Stimulated activated CD4-positive, alpha-beta T cell treated with anti-CD3 and anti-CD28 coated beads, TNF-alpha, amount 100 ng/mL, for 48 hours (primary cell): ENCODE results near the gene AFF3.

Experiments used
- DNase-seq, 3 donors: peaks; one replicate each; pipeline ENCODE4 v3.0.0-alpha.2; 2020; ENCODE audit warnings: low read depth in 3 of 3

Gene AFF3

GRCh38 chr2:99831772-99832171 is 310.6 kb downstream of the AFF3 start:
- no peak for DNase-seq

DNA sequence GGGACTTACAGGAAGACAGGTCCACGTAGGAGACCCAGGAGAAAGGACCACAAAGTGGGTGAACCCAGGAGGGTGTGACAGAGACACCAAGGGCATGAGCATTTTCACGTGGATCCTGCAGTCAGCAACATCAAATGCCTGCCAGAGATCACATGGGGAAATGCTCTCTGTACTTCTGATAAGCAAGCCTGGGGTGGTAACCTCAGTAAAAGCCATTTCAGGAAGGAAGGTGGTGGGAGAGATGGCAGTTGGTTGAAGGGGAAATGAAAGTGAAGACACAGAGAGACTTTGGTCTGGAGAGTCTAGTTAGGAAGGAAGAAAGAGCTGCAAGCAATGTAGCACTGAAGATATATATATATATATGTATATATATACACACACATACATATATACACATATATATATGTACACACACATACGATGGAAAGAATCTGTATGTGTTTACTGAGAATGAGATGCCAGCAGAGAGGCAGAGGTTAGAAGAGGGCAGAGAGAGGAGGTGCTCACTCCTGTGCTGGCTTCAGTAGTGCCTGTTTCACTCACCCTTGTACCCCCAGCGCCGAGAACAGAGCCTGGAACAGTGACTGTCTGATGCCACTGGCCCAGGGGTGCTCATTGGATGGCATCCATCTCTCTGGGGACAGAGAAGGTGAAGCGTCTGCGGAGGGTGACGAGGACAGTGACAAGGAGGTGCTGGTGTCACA is 314.9 kb downstream of the AFF3 start:
- no peak for DNase-seq

- DNase-seq: no peak
Observed at GRCh38 chr2:99825630-99826029, 316.8 kb downstream of the AFF3 start.

- no peak for DNase-seq
Observed at GRCh38 chr2:99824758-99825157, 317.6 kb downstream of the AFF3 start.

DNA sequence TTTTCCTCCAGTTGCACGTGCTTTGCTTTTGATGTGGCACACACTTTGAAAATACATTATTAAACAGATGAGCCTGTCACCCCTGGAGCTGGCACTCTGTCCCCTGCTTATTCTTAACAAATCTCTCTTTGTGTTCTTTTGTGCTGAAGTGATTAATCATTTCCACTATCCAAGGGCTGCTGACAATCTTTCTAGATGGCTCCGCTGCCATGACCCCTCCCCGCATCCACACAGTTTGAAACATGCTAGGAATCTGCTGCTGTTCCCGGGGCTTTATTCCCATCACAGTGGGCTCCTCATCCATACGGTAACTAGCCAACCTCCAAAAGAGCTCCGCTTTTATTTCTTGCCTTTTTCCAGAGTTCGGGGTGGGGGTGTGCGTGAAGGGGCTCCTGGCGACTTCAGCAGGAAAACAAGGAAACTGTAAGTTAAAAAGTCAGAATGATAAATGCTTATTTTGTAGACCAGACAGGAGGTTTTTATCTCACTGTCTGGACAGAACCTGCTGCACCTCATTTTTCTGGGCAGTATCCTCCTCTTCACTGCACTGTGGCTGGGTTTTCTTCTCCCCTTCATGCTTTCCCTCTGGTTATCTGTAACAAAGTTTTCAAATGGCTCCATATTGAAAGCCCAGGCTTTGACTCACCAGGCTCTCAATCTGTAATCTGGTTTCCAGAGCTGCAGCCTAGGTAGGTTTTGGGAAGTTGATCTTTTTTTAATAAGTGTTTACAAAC is 319.7 kb downstream of the AFF3 start:
- DNase-seq: no peak

- no peak for DNase-seq
Observed at GRCh38 chr2:99821984-99822383, 320.4 kb downstream of the AFF3 start.

- DNase-seq: no peak
Observed at GRCh38 chr2:99821572-99821971, 320.8 kb downstream of the AFF3 start.

GRCh38 chr2:99821039-99821438 is 321.4 kb downstream of the AFF3 start:
- DNase-seq: no peak

DNA sequence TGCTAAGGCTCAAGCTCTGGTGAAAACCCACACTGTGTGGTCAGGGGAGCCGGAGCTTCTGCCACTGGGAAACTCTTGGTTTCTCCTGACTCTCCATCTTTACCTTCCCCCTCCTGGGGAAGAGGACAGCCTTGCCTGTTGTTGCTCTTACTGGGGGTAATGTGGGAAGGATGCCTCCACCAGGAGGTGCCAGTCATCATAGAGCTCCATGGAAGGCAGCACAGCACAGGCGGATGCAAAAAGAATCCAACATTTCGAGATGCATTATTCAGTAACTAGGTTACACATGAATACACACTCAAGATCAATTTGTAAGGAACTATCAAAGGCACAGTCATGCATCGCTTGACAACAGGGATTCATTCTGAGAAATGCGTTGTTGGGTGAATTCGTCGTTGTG is 322.6 kb downstream of the AFF3 start:
- DNase-seq: no peak

GRCh38 chr2:99818842-99819241 is 323.5 kb downstream of the AFF3 start:
- no peak for DNase-seq

DNA sequence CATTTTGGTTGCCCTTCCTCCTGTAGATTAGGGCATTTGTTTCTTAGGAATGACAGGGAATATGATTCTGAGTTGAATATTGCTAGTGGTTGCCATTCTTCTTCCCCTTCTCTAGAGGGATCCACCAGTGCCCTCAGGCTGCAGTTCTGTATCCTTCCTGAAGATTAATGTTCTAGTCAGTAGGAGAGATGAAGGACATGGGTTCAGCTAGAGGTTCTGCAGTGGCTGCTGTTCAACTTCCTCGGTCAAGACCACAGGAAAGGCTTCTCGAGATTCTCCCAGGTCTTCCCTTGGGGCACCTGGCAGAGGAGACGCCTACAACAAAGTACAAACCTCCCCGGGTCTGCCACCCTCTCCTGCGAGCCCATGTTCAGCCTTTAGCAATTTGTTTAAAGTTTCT is 325.5 kb downstream of the AFF3 start:
- no peak for DNase-seq

DNA sequence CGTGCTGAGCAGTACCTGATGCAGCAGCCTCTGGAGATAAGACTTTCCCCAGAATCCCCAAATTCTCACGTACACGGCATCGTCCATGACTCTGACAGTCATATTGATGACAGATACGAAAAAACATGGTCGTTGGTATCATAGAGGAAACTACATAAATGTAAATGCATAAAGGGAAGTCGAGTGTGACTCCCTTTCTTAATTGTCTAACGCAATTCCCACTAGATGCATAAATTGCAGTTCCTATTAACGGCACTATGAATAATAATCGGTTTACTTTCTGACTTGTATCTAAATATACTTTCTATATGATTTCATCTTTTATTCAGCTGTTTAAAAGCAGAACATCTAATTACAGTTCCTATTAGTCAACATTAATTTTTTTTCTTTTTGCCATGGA is 330.0 kb downstream of the AFF3 start:
- no peak for DNase-seq

- DNase-seq: no peak
Observed at GRCh38 chr2:99811544-99811943, 330.8 kb downstream of the AFF3 start.

GRCh38 chr2:99810225-99810624 is 332.2 kb downstream of the AFF3 start:
- no peak for DNase-seq

- no peak for DNase-seq
Observed at GRCh38 chr2:99809259-99809900, 333.0 kb downstream of the AFF3 start.

GRCh38 chr2:99808361-99809200 is 333.8 kb downstream of the AFF3 start:
- no peak for DNase-seq

GRCh38 chr2:99806758-99807157 is 335.6 kb downstream of the AFF3 start:
- DNase-seq: no peak

DNA sequence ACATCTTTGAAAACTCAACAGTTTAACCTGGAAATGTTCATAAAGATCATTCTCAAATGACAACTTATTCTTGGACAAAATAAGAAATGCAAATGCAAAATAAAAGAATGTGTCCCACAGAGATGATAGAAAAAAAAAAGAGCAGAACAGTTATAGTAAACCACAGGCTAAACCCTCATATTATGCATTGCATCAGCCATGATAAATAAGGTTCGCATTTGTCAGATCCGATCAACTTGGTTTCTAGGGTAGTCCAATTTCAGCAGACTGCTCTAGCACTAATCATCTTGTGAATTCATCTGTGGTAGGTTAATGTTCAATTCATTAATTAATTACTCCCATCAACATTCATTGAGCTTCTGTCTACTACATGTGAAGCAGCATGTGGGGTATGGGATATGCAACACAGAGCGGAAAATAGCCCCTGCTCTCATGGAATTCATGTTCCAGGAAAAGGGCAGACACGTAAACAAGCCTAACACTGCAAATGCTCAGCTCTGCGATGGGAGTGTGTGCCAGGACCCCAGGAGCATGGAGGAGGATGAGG is 336.4 kb downstream of the AFF3 start:
- no peak for DNase-seq

- DNase-seq: no peak
Observed at GRCh38 chr2:99803846-99804245, 338.5 kb downstream of the AFF3 start.

- no peak for DNase-seq
Observed at GRCh38 chr2:99802734-99803133, 339.7 kb downstream of the AFF3 start.

GRCh38 chr2:99801327-99801901 is 341.0 kb downstream of the AFF3 start:
- no peak for DNase-seq
